Upper lobe of left lung (tissue), 6 donors: ENCODE measurements around the gene GRPEL1. TPM values are rescaled to one million over a fixed set of nuclear protein-coding genes. Genes with fewer than 3 reads are reported as not detected.

Experiments
- ATAC-seq, 2 donors: fragments of 200-7000 bp; cut with Tn5 transposase; one replicate each; pipeline ENCODE4 v1.9.1; 2022; ENCODE audit warnings: mild to moderate bottlenecking in 2 of 2, moderate library complexity in 2 of 2; ENCODE audit not compliant: low FRiP score in 2 of 2
- DNase-seq, 2 donors: peaks; one replicate each; pipeline ENCODE4 v3.0.0-alpha.2; 2019 to 2020
- H3K27ac ChIP-seq, 4 donors: fragments of 200-600 bp; sonication (generic); one replicate each; pipeline ENCODE4 v1.5.1; 2016 to 2019
- H3K27me3 ChIP-seq, 4 donors: fragments of 200-600 bp; sonication (generic); one replicate each; pipeline ENCODE4 v1.5.1; 2017 to 2019
- H3K36me3 ChIP-seq, 4 donors: fragments of 200-600 bp; sonication (generic); one replicate each; pipeline ENCODE4 v1.5.1; 2016 to 2019
- H3K4me1 ChIP-seq, 4 donors: fragments of 200-600 bp; sonication (generic); one replicate each; pipeline ENCODE4 v1.5.1; 2018 to 2019
- H3K4me3 ChIP-seq, 4 donors: fragments of 200-600 bp; sonication (generic); one replicate each; pipeline ENCODE4 v1.5.1; 2017 to 2019; ENCODE audit warnings: mild to moderate bottlenecking in 2 of 4, moderate library complexity in 1 of 4
- H3K9me3 ChIP-seq, 4 donors: fragments of 200-600 bp; sonication (generic); one replicate each; pipeline ENCODE4 v1.5.1; 2018 to 2019
- EP300 ChIP-seq, 4 donors: sonication (generic); formaldehyde crosslinking; IDR thresholded peaks; one replicate each; pipeline ENCODE4 v1.5.1; 2017; ENCODE audit warnings: antibody characterized with exemption in 4 of 4, control low read depth in 2 of 4
- POLR2A ChIP-seq, 4 donors: fragments of 450-650 bp; IDR thresholded peaks; one replicate each; pipeline ENCODE4 v1.5.1; 2016 to 2017; ENCODE audit warnings: antibody characterized with exemption in 4 of 4, mild to moderate bottlenecking in 2 of 4
- POLR2AphosphoS5 ChIP-seq, 2 donors: sonication (generic); formaldehyde crosslinking; IDR thresholded peaks; one replicate each; pipeline ENCODE4 v1.5.1; 2017; ENCODE audit warnings: antibody characterized with exemption in 2 of 2
- WGBS, 2 donors: methylation state at CpG; one replicate each; pipeline ENCODE4 v1.1.5; 2017 to 2018; 5-methylcytosine and 5-hydroxymethylcytosine counted together
- total RNA-seq, 6 donors: library from RNA; depleted of rRNA in 4 of 6; stranded (reverse); fragments of >200 nt in 4 of 6; gene quantifications; one replicate each; pipeline versions ENCODE4 v1.1.0 to v1.2.1, GENCODE V29; 2016 to 2021
- TF ChIP-seq, protein P1 (sequence below), 6 experiments: fragments of 450-650 bp in 4 of 6; fragments of 200-600 bp in 2 of 6; sonication (generic) in 2 of 6; IDR thresholded peaks; one replicate each; pipeline ENCODE4 v1.5.1; 2016 to 2019; ENCODE audit warnings: antibody characterized with exemption in 6 of 6
- donor health status: DM: no; HTN: no; CAD: no; lungs with moderate emphysema.
- donor health status: DM: no; HTN: yes; CAD: no; lungs with severe emphysema.

GRPEL1 gene
- total RNA-seq, 6 donors from 2014 or later, result 9.4 to 29.0 (median 24.2) TPM

DNA sequence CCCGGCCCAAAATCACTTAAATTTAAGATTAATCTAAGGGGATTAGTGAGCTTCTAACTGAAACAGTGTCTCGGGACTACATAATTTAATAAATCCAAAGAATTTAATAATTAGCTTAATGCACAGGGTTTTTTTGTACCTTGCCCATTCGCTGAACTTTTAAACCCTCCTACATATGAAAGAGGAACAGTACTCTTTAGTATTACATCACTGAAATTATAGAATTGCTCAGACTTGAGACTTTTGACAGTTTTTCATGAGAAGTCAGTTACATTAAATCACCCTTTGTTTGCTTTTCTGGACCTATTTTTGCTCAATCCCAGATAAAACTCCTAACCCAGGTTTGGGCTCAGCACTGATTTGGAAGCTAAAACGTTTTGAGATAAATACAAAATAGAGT is 27.1 kb downstream of the GRPEL1 start:
- no peak for ATAC-seq
- no peaks in the 10 kb centered on the region for H3K9me3 ChIP-seq

DNA sequence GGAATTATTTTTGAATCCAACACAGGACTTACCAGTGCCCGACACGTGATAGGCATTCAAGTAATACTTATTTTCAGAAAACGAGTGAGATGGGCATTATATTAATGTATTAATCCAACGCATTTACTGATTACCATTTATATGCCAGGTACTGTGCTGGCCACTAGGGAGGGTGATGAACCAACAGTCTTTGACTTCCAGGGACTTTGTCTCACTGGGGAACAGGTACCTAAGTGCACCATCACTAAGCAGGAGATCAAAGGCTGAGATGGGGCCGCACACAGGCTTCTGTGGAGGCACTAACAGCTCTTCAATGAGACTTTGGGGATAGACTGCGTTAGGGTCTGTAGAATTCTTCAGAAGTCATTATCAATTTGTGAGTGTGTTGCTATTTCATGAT is 30.4 kb downstream of the GRPEL1 start:
- 58 to 62% methylated on average over 6 of the region's 6 CpGs for WGBS, 2 donors
- ATAC-seq (no peak), DNase-seq (no peak)
- no peaks in the 10 kb centered on the region for H3K27me3 ChIP-seq
- no peak overlapping the region for H3K27ac ChIP-seq
- H3K36me3 ChIP-seq, result peaks cover 0 to 5% (median 2%) of the 10 kb centered on the region in 4 donors
- H3K4me1 ChIP-seq, result peaks cover 10 to 25% (median 16%) of the 10 kb centered on the region in 4 donors
- no peak for TF ChIP-seq POLR2AphosphoS5 (IDR thresholded peaks at IDR 0.05)
- TF ChIP-seq, protein P1, sequence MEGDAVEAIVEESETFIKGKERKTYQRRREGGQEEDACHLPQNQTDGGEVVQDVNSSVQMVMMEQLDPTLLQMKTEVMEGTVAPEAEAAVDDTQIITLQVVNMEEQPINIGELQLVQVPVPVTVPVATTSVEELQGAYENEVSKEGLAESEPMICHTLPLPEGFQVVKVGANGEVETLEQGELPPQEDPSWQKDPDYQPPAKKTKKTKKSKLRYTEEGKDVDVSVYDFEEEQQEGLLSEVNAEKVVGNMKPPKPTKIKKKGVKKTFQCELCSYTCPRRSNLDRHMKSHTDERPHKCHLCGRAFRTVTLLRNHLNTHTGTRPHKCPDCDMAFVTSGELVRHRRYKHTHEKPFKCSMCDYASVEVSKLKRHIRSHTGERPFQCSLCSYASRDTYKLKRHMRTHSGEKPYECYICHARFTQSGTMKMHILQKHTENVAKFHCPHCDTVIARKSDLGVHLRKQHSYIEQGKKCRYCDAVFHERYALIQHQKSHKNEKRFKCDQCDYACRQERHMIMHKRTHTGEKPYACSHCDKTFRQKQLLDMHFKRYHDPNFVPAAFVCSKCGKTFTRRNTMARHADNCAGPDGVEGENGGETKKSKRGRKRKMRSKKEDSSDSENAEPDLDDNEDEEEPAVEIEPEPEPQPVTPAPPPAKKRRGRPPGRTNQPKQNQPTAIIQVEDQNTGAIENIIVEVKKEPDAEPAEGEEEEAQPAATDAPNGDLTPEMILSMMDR (IDR thresholded peaks at IDR 0.05), result peak in 1 of 6 experiments; percentile 6
- no peak overlapping the region for H3K4me3 ChIP-seq
- H3K9me3 ChIP-seq, result no peaks in the 10 kb centered on the region

More for the DNA sequence above, 27.1 kb downstream of the GRPEL1 start:
- peaks cover 23 to 35% (median 27%) of the 10 kb centered on the region in 4 donors for H3K4me1 ChIP-seq
- H3K36me3 ChIP-seq, result no peaks in the 10 kb centered on the region
- WGBS, 2 donors, result 81% methylated on average over 4 of the region's 4 CpGs
- TF ChIP-seq, protein P1 (IDR thresholded peaks at IDR 0.05), result no peak
- TF ChIP-seq POLR2A (IDR thresholded peaks at IDR 0.05) (no peak), POLR2AphosphoS5 (IDR thresholded peaks at IDR 0.05) (no peak), EP300 (IDR thresholded peaks at IDR 0.05) (no peak)
- H3K4me3 ChIP-seq, result no peak overlapping the region
- H3K27me3 ChIP-seq, result no peaks in the 10 kb centered on the region
- DNase-seq, result no peak
- H3K27ac ChIP-seq, result no peak overlapping the region

DNA sequence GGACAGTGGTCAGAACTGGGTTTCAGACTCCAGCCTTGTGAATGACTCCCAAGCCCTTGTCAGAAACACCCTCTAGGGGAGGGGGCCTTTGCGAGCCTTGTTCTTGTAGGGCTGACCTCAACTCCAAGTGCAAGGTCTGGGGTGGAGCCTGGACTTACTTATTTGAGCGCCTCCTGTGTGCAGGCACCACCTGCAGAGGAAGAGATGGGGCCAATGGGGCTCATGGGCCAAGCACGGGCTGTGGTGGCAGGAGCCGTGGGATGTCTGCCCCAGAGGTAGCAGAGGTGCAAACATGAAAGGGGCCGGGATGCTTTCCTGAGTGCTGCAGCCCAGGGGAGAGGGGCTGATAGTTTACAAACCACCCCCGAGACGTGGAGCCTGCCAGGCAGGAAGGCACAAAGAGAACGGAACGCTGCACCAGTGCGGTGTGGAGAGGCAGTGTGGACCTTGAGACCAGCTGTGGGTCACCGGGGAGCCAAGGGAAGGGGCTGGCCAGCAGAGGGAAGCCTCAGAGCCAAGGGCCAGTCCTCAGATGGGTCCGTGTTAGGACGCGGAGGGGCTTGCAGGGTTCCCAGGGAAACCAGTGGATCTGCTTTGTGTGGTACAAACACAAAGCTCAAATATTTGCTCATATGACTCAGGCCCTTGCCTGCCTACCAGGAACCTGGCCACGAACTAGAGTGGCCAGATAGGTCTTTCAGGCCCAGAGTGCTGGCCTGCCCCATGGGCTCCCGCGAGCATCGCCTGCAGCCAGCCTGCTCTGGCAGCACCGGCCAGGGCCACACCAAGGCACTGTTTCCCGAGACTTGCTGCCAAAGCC is 33.4 kb downstream of the GRPEL1 start:
- Histone ChIP-seq H3K27ac (no peak overlapping the region), H3K36me3 (peaks cover 22 to 34% (median 29%) of the 10 kb centered on the region in 4 donors), H3K4me1 (peaks cover 0 to 10% (median 4%) of the 10 kb centered on the region in 4 donors), H3K9me3 (no peaks in the 10 kb centered on the region), H3K4me3 (no peak overlapping the region), H3K27me3 (no peaks in the 10 kb centered on the region)
- TF ChIP-seq POLR2A (IDR thresholded peaks at IDR 0.05) (no peak), EP300 (IDR thresholded peaks at IDR 0.05) (no peak), POLR2AphosphoS5 (IDR thresholded peaks at IDR 0.05) (no peak)
- TF ChIP-seq, protein P1 (IDR thresholded peaks at IDR 0.05), result peak in 1 of 6 experiments; percentile 24
- DNase-seq (peak in 1 of 2 donors; percentile 76), ATAC-seq (peak; percentile 51 to 92)
- WGBS, 2 donors, result 60 to 67% methylated on average over 14 to 20 of the region's 20 CpGs

DNA sequence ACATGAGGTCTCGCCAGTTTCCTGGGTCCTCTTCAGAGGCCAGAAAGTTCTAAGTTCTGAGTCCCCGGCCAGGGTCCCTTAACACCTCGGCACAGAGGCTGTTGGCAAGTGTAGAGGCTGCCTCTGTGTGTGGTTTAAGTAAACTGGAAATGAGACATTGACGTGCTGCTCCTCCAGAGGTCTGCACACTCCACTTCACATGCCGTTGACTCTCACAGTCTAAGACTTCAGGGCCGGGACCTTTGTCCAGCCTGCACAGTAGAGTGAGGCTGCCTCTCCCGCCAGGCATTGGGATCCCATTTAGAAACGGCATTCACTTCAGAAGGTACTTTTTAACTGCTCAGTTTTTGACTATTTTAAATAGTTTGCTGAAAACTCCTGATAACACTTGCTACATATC is 35.3 kb downstream of the GRPEL1 start:
- Histone ChIP-seq H3K4me1 (peaks cover 0 to 10% (median 4%) of the 10 kb centered on the region in 4 donors), H3K36me3 (peaks cover 22 to 48% (median 32%) of the 10 kb centered on the region in 4 donors), H3K4me3 (no peak overlapping the region), H3K27me3 (no peaks in the 10 kb centered on the region), H3K27ac (no peak overlapping the region), H3K9me3 (no peaks in the 10 kb centered on the region)
- 75 to 86% methylated on average over 8 of the region's 8 CpGs for WGBS, 2 donors
- no peak for TF ChIP-seq EP300 (IDR thresholded peaks at IDR 0.05)
- TF ChIP-seq, protein P1 (IDR thresholded peaks at IDR 0.05), result no peak
- TF ChIP-seq POLR2A (IDR thresholded peaks at IDR 0.05), result no peak
- TF ChIP-seq POLR2AphosphoS5 (IDR thresholded peaks at IDR 0.05), result no peak
- ATAC-seq (no peak), DNase-seq (no peak)
